Stimulated activated CD4-positive, alpha-beta T cell treated with anti-CD3 and anti-CD28 coated beads, TNF-alpha, amount 100 ng/mL, for 4 hours (primary cell): ENCODE measurements around the gene PPIE.

Experiments used
- DNase-seq, 3 experiments: peaks; one replicate each; pipeline ENCODE4 v3.0.0-alpha.2; 2020; ENCODE audit warnings: low read depth in 3 of 3

Gene PPIE

GRCh38 chr1:39805385-39805784 lies 66.7 kb downstream of the PPIE start:
- no peak for DNase-seq

GRCh38 chr1:39808784-39809517 lies 70.3 kb downstream of the PPIE start:
- DNase-seq = no peak

- no peak for DNase-seq
These were observed 74.2 kb downstream of the PPIE start for GRCh38 chr1:39812913-39813312.
